A549 treated with ZK216348 at 1 μM for 4 hours (cell line): ENCODE data around the gene H3-3A. TPM values are rescaled to one million over a fixed set of nuclear protein-coding genes. Genes with fewer than 3 reads are reported as not detected.

Source experiments
- total RNA-seq: library from RNA; stranded (reverse); fragments of 200-300 nt; extraction: Qiagen RNA extraction; gene quantifications from 5 replicates; pipeline ENCODE4 v1.2.3, GENCODE V29; 2022; ENCODE audit warnings: low read depth

The H3-3A gene
- total RNA-seq: 359 to 479 TPM (median 396 TPM) in 5 replicates

GRCh38 chr1:226062558-226063223 lies at the start of gene H3-3A:
Gene H3-3A, plus strand, starts transcription at chr1:226062716. Its CDS starts 1,636 bp downstream, at chr1:226064352.

Other genes starting within 250 kb of the H3-3A start
- gene TMEM63A, start 180.3 kb upstream of the H3-3A start, total RNA-seq: 3.1 to 7.8 TPM (median 6.5 TPM) in 5 replicates
- gene LEFTY1, start 173.6 kb upstream of the H3-3A start, total RNA-seq: 0.49 to 0.76 TPM (median 0.55 TPM) in 5 replicates
- 39.4 to 61.6 TPM (median 55.7 TPM) in 5 replicates for gene PYCR2, start 138.5 kb upstream of the H3-3A start, total RNA-seq
- not detected in 5 replicates for gene LEFTY2, start 121.5 kb upstream of the H3-3A start, total RNA-seq
- 6.4 to 9.6 TPM (median 8.4 TPM) in 5 replicates for gene SDE2, start 63.4 kb upstream of the H3-3A start, total RNA-seq
- gene ACBD3, start 124.0 kb downstream of the H3-3A start, total RNA-seq: 16.3 to 30.1 TPM (median 27.0 TPM) in 5 replicates
- gene MIXL1, start 160.9 kb downstream of the H3-3A start, total RNA-seq: 0.13 TPM in 1 of 5 replicates, not detected in the others
- 4.6 to 8.7 TPM (median 7.4 TPM) in 5 replicates for gene LIN9, start 246.4 kb downstream of the H3-3A start, total RNA-seq